WERI-Rb-1 (cell line): ENCODE measurements around the gene MAPK12.
A peak's percentile ranks its signal among the peaks of the same experiment; 100 is the strongest.
"Not testable (repeated sequence)": the region's sequence is repeated elsewhere in the genome, so short reads cannot be mapped to it uniquely, and the experiment has no call there.

Experiments
- DNase-seq: peaks from one replicate; pipeline ENCODE4 v3.0.0-alpha.2; 2020
- H3K27ac ChIP-seq: fragments of 250-450 bp; sonication (Bioruptor Pico); 2 replicates; pipeline ENCODE4 v1.5.1; 2020; ENCODE audit warnings: mild to moderate bottlenecking, moderate library complexity
- H3K27me3 ChIP-seq: fragments of 250-450 bp; sonication (Bioruptor Pico); 2 replicates; pipeline ENCODE4 v1.5.1; 2021; ENCODE audit warnings: mild to moderate bottlenecking, low read depth, moderate library complexity; ENCODE audit not compliant: insufficient read depth, severe bottlenecking
- H3K36me3 ChIP-seq: fragments of 250-450 bp; sonication (Bioruptor Pico); 2 replicates; pipeline ENCODE4 v1.5.1; 2020; ENCODE audit warnings: mild to moderate bottlenecking, moderate library complexity
- H3K4me3 ChIP-seq: 2 replicates; pipeline ENCODE4 v1.5.1; 2011; ENCODE audit warnings: low read depth, mild to moderate bottlenecking, control low read depth, low read length
- H3K9me3 ChIP-seq: fragments of 250-450 bp; sonication (Bioruptor Pico); 2 replicates; pipeline ENCODE4 v1.5.1; 2021; ENCODE audit warnings: mild to moderate bottlenecking, moderate library complexity; ENCODE audit not compliant: severe bottlenecking
- TF ChIP-seq, protein P1 (sequence below): IDR thresholded peaks from 2 replicates; pipeline ENCODE4 v1.5.1; 2011; ENCODE audit warnings: low read depth, mild to moderate bottlenecking, control low read depth, inconsistent platforms, low read length

The MAPK12 gene

DNA sequence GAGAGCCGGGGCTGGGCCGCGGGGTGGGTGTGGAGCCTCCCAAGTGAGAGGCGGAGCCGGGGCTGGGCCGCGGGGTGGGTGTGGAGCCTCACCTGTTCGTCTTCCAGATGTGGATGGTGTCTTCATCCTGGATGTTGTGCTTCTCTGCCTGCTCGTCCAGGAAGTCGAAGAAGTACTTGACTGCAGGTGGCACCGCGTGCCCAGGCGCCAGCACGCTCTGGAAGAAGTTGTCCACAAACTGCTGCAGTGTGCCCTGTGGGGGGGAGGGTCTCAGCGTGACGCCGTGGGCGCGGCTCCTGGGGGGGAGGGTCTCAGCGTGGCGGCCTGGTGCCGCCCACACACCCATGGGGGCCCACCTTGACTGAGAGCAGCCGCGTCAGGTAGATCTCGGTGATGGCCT, 16.3 kb upstream of the MAPK12 start:
- Histone ChIP-seq H3K36me3 (peaks cover 76% of the 10 kb centered on the region), H3K27ac (no peak overlapping the region), H3K4me3 (no peak overlapping the region), H3K9me3 (no peaks in the 10 kb centered on the region), H3K27me3 (no peaks in the 10 kb centered on the region)
- TF ChIP-seq, protein P1, sequence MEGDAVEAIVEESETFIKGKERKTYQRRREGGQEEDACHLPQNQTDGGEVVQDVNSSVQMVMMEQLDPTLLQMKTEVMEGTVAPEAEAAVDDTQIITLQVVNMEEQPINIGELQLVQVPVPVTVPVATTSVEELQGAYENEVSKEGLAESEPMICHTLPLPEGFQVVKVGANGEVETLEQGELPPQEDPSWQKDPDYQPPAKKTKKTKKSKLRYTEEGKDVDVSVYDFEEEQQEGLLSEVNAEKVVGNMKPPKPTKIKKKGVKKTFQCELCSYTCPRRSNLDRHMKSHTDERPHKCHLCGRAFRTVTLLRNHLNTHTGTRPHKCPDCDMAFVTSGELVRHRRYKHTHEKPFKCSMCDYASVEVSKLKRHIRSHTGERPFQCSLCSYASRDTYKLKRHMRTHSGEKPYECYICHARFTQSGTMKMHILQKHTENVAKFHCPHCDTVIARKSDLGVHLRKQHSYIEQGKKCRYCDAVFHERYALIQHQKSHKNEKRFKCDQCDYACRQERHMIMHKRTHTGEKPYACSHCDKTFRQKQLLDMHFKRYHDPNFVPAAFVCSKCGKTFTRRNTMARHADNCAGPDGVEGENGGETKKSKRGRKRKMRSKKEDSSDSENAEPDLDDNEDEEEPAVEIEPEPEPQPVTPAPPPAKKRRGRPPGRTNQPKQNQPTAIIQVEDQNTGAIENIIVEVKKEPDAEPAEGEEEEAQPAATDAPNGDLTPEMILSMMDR = no peak
- DNase-seq = no peak

DNA sequence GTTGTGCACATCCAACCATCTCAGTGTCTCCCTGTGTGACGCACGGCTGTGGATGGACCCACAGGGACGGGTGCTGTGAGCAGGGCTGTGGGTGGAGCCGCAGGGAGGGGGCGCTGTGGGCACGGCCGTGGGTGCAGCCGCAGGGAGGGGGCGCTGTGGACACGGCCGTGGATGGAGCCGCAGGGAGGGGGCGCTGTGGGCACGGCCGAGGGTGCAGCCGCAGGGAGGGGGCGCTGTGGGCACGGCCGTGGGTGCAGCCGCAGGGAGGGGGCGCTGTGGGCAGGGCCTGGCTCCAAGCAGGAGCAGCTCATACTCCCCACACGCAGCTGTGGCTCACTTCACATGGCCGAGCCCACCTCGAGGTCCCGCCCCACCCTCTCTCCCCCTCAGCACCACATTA, 14.7 kb upstream of the MAPK12 start:
- no peak overlapping the region for H3K27ac ChIP-seq
- TF ChIP-seq, protein P1 = peak; percentile 87
- H3K4me3 ChIP-seq = no peak overlapping the region
- no peaks in the 10 kb centered on the region for H3K27me3 ChIP-seq
- H3K36me3 ChIP-seq = peaks cover 63% of the 10 kb centered on the region
- peak; percentile 63 for DNase-seq
- no peaks in the 10 kb centered on the region for H3K9me3 ChIP-seq

DNA sequence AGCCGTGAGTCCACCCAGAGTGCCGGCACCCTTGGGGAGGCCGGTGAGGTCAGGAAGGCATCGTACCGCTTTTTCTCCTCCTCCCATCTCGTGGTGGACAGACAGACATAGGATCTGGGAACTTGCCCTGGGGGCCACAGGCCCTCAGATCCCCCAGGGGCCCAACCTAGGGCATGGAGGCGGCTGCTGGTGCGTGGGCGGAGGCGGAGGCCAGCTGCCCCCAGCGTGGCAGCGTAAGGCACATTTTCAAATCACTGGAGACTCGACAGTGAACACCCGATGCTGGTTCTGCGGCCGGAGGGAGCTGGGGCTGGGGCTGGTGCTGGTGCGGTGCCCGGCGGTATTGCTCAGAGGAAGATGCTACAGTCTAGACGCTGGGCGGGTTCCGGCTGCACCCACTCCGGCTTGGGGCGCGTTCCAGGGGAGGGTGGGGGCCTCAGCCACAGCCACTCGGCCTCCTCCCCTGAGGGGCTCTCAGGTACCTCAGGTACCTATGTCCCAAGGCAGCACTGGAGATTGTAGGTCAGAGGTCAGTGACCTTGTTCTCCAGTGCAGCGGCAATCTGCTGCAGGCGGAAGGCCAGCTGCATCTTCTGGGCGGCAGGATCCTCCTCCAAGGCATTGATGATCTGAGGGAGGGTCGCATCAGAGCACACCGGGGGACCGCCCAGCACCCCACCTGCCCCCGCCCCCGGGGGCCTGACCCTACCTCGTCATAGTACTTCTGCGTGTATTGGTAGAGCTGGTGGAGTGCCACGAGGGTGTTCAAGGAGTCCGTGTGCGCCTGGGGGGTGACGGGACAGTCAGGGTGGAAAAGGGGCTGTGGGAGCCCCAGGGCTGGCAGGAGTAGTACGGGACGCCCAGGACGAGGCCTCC, 13.9 kb upstream of the MAPK12 start:
- TF ChIP-seq, protein P1 = no peak
- Histone ChIP-seq H3K9me3 (no peaks in the 10 kb centered on the region), H3K4me3 (no peak overlapping the region), H3K27ac (no peak overlapping the region; the same call in 1 of the 2 replicates), H3K27me3 (no peaks in the 10 kb centered on the region), H3K36me3 (peaks cover 58% of the 10 kb centered on the region)
- DNase-seq = no peak

GRCh38 chr22:50274771-50275170, 13.3 kb upstream of the MAPK12 start:
- H3K27me3 ChIP-seq = no peaks in the 10 kb centered on the region
- H3K36me3 ChIP-seq = peaks cover 52% of the 10 kb centered on the region
- DNase-seq = no peak
- no peak overlapping the region; the same call in 1 of the 2 replicates for H3K27ac ChIP-seq
- H3K4me3 ChIP-seq = no peak overlapping the region
- TF ChIP-seq, protein P1 = no peak
- no peaks in the 10 kb centered on the region for H3K9me3 ChIP-seq

- Histone ChIP-seq H3K9me3 (no peaks in the 10 kb centered on the region), H3K36me3 (peaks cover 47% of the 10 kb centered on the region), H3K4me3 (no peak overlapping the region), H3K27ac (no peak overlapping the region), H3K27me3 (no peaks in the 10 kb centered on the region)
- TF ChIP-seq, protein P1 = peak; percentile 59
- peak; percentile 63 for DNase-seq
These were observed 12.8 kb upstream of the MAPK12 start for GRCh38 chr22:50274311-50274710.

DNA sequence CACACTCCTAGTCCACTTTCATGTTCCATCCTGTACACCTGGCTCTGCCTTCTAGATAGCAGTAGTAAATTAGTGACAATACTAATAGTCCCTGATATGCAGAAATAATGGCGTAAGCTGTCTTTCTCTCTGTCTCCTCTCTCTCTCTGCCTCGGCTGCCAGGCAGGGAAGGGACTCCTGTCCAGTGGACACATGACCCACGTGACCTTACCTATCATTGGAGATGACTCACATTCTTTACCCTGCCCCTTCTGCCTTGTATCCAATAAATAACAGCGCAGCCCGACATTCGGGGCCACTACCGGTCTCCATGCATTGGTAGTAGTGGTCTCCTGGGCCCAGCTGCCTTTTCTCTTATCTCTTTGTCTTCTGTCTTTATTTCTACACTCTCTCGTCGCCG, 12.3 kb upstream of the MAPK12 start:
- H3K27me3 ChIP-seq, DNase-seq, H3K4me3 ChIP-seq, H3K27ac ChIP-seq, H3K9me3 ChIP-seq: not testable (repeated sequence)
- H3K36me3 ChIP-seq = peaks cover 42% of the 10 kb centered on the region

GRCh38 chr22:50273352-50273751, 11.9 kb upstream of the MAPK12 start:
- H3K4me3 ChIP-seq, H3K27ac ChIP-seq, H3K27me3 ChIP-seq, H3K9me3 ChIP-seq: not testable (repeated sequence)
- H3K36me3 ChIP-seq = peaks cover 38% of the 10 kb centered on the region
- peak; percentile 25 for DNase-seq
